ENCODE data around the gene ABCD3.

- no peak for TF ChIP-seq POLR2A (IDR thresholded peaks at IDR 0.05; ENCODE audit: low read length)
- no peak for TF ChIP-seq GATA1 (IDR thresholded peaks at IDR 0.05; ENCODE audit: low read depth, low read length)
Observed at GRCh38 chr1:94528826-94529225, 110.6 kb downstream of the ABCD3 start.
